GM20000 (cell line): ENCODE measurements around the gene SLC17A9.

Experiments
- DNase-seq: peaks from one replicate; pipeline ENCODE4 v3.0.0; 2012; ENCODE audit warnings: low spot score
- TF ChIP-seq, protein P1 (sequence below): IDR thresholded peaks from 2 replicates; pipeline ENCODE4 v1.5.1; 2012; ENCODE audit warnings: mild to moderate bottlenecking, control low read depth; ENCODE audit errors: extremely low read depth, missing control alignments

The SLC17A9 gene

DNA sequence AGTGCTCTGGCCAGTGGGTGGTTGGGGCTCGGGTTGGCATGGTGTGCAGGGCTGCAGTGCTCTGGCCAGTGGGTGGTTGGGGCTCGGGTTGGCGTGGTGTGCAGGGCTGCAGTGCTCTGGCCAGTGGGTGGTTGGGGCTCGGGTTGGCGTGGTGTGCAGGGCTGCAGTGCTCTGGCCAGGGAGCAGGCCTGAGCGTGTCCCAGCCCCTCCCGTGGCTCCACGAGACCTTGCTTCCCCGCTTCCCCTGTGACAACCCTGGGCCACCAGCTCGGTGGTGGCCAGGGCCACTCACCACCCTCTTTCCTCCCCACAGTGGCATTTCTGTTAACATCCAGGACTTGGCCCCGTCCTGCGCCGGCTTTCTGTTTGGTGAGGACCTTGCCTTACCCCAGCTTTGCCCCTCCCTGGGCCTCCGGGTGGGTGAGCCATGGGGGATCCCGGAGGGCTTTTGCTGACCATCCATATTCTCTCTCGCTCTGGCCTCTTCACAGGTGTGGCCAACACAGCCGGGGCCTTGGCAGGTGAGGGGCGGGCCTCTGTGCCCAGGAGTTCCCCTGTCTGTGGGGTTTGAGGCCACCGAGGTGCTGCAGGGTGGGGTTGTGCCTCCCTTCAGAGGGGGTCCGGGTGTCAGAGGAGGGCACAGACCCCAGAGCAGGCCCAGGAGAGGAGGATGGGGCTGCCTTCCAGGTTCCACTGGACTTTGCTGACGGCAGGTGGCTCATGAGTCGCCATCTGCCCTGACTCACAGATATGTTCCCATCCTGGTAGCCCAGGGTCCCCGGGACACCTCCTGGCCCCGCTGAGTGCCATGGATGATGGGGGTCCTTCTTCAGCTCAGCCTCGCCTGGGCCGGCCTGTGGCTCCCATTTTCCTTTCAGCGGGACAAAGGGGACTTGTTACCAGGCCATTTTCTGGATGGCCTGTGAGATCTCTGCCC is 14.0 kb downstream of the SLC17A9 start:
- no peak for DNase-seq
- TF ChIP-seq, protein P1, sequence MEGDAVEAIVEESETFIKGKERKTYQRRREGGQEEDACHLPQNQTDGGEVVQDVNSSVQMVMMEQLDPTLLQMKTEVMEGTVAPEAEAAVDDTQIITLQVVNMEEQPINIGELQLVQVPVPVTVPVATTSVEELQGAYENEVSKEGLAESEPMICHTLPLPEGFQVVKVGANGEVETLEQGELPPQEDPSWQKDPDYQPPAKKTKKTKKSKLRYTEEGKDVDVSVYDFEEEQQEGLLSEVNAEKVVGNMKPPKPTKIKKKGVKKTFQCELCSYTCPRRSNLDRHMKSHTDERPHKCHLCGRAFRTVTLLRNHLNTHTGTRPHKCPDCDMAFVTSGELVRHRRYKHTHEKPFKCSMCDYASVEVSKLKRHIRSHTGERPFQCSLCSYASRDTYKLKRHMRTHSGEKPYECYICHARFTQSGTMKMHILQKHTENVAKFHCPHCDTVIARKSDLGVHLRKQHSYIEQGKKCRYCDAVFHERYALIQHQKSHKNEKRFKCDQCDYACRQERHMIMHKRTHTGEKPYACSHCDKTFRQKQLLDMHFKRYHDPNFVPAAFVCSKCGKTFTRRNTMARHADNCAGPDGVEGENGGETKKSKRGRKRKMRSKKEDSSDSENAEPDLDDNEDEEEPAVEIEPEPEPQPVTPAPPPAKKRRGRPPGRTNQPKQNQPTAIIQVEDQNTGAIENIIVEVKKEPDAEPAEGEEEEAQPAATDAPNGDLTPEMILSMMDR: no peak

DNA sequence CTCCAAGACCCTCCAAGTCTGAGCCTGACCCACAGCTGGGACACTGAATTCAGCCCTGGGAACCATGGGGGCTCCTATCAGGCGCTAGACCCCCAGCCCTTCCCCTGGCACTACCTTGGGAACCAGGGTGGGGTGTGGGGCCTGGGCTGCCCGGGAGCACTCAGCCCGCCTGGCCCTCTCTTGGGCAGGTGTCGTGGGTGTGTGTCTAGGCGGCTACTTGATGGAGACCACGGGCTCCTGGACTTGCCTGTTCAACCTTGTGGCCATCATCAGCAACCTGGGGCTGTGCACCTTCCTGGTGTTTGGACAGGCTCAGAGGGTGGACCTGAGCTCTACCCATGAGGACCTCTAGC is 14.6 kb downstream of the SLC17A9 start:
- TF ChIP-seq, protein P1: no peak
- DNase-seq: no peak

DNA sequence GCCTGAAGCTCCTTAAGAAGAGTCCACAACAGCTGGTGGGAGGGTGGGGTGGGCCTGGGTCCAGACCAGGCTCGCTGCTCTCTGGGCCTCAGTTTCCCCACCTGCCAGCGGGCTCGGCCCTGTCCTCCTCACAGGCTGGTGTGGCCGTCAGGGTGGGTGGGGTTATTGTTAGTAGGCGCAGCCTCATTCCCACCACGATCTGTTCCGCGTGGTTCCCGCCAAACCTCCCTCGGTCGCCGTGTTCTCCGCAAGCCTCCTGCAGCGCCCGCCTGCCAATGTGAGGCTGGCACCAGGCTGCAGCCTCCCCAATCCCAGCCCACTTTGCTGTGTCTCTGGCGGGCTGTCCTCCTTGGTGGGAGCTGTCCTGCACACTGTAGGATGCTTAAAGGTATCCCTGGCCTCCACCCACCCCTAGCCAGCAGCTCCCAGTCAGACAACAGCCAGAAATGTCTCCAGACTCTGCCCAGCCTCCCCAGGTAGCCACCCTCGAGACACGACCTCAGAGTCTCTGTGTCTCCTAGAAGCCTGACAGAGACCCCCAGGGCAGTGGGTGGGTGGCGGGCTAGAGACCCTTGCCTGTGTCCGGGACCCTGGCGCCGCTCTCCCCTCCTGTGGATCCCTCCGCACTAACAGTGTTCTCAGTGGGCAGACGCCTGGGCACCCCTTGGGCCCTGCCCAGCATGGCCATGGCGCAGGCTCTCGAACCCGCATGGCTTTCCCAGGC is 15.3 kb downstream of the SLC17A9 start:
- TF ChIP-seq, protein P1: no peak
- no peak for DNase-seq

DNA sequence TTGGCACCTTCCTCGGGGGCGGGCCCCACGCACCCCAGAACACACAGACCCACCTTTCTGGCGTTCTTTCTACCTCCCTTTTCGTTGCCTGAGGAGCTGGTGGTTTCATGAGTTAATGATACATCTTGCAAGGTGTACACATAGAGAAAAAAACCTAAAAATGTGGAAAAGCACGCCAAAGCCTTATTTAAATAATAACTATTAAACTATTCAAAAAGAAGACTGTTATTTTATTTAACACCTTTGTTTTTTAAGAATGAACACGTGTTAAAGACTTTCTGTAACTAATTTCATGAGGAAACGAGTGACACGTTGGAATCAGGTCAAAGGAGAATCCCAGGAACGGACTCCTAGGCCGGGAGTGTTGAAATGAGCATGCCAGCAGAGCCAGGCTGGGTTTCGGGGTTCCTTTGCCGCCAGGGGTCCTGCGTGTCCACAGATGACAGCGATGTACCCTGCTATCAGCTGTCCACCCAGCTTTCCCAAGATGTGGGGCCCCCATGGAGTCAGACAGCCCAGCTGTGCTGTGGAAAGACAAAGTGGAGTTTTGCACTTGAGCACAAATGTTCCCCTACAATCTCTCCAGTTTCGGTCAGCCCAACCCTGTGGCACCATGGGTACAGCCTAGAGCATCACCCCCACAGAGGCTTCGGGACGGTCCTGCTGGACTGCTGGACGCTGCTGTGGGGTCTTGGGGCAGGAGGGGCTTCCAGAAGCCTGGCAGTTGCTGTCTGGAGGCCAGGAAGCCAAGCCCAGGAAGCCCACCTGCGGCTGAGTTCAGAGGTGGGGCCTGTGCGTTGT is 16.1 kb downstream of the SLC17A9 start:
- DNase-seq: no peak
- TF ChIP-seq, protein P1: no peak

DNA sequence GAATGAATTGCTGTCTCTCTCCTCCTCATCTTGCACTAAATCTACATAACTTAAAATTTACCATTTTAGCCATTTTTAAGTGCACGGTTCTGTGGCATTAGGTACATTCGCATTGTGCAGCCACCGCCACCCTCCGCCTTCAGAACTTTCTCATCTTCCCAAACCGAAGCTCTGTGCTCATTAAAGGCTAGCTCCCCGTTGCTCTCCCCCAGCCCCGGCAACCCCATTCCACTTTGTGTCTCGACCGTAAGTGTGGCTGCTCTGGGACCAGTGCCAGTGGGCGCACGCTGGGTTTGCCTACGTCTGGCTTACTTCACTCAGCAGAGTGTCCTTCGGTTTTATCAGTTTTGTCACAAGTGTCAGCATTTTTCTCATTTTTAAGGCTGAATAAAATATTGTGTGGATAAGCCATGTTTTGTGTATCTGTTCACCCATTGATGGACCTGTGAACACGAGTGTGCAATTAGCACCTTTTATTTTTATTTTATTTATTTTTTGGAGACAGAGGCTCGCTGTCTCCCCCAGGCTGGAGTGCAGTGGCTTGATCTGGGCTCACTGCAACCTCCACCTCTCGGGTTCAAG is 16.8 kb downstream of the SLC17A9 start:
- TF ChIP-seq, protein P1: no peak

DNA sequence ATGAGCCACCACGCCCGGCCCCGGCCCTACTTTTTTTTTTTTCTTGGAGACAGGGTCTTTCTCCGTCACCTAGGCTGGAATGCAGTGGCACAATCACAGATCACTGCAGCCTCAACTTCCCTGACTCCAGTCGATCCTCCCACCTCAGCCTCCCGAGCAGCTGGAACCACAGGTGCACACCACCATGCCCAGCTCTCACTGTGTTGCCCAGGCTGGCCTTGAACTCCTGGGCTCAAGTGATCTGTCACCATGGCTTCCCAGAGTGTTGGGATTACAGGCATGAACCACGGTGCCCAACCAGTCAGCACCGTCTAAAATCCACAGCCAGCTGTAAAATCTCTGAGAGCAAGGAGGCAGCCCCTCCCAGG is 17.4 kb downstream of the SLC17A9 start:
- DNase-seq: no peak
- TF ChIP-seq, protein P1: no peak

More for the DNA sequence above, 16.8 kb downstream of the SLC17A9 start:
- DNase-seq: no peak
